Neural cell (in vitro differentiated cells): ENCODE data around the gene YPEL2. TPM values are rescaled to one million over a fixed set of nuclear protein-coding genes. Genes with fewer than 3 reads are reported as not detected.

ENCODE experiments used
- H2AFZ ChIP-seq: fragments of 200-600, 300-800 bp; sonication (generic), shearing (Covaris generic); 2 replicates; pipeline ENCODE4 v1.6.0; 2014; ENCODE audit warnings: low read depth, mild to moderate bottlenecking, antibody characterized with exemption, low read length, moderate library complexity
- H3F3A ChIP-seq: fragments of 200-600 bp; shearing (Covaris generic); 2 replicates; pipeline ENCODE4 v1.6.1; 2016; ENCODE audit warnings: mild to moderate bottlenecking, moderate library complexity, mixed read lengths, antibody characterized with exemption, low read length; ENCODE audit not compliant: insufficient read depth, poor library complexity, severe bottlenecking
- H3K27ac ChIP-seq: fragments of 200-600, 300-800 bp; sonication (generic), shearing (Covaris generic); 2 replicates; pipeline ENCODE4 v1.5.1; 2014; ENCODE audit warnings: mild to moderate bottlenecking, low read length, moderate library complexity
- H3K27me3 ChIP-seq: fragments of 300-800, 200-600 bp; sonication (generic), shearing (Covaris generic); 2 replicates; pipeline ENCODE4 v1.6.0; 2014; ENCODE audit warnings: mild to moderate bottlenecking, low read depth, low read length, moderate library complexity; ENCODE audit not compliant: insufficient read depth
- H3K36me3 ChIP-seq: fragments of 300-800, 200-600 bp; sonication (generic), shearing (Covaris generic); 2 replicates; pipeline ENCODE4 v1.5.1; 2014; ENCODE audit warnings: mild to moderate bottlenecking, antibody characterized with exemption, low read length, moderate library complexity; ENCODE audit not compliant: insufficient read depth
- H3K4me2 ChIP-seq: fragments of 300-800, 200-600 bp; sonication (generic), shearing (Covaris generic); 2 replicates; pipeline ENCODE4 v1.6.0; 2014; ENCODE audit warnings: mild to moderate bottlenecking, low read length
- H3K4me3 ChIP-seq: fragments of 300-800, 200-600 bp; sonication (generic), shearing (Covaris generic); 2 replicates; pipeline ENCODE4 v1.5.1; 2014; ENCODE audit warnings: mild to moderate bottlenecking, low read length, moderate library complexity
- H3K79me2 ChIP-seq: fragments of 200-600 bp; shearing (Covaris generic); replicated peaks from 2 replicates; pipeline ENCODE4 v1.6.0; 2014; ENCODE audit warnings: mild to moderate bottlenecking, low read length, moderate library complexity; ENCODE audit not compliant: insufficient read depth
- H3K9ac ChIP-seq: fragments of 300-800, 200-600 bp; sonication (generic), shearing (Covaris generic); 2 replicates; pipeline ENCODE4 v1.6.1; 2016; ENCODE audit warnings: mild to moderate bottlenecking, low read length, mixed read lengths
- H3K9me2 ChIP-seq: fragments of 200-600 bp; shearing (Covaris generic); 2 replicates; pipeline ENCODE4 v1.6.1; 2016; ENCODE audit warnings: mild to moderate bottlenecking, low read length, mixed read lengths; ENCODE audit not compliant: insufficient read depth
- H3K9me3 ChIP-seq: fragments of 200-600, 300-800 bp; sonication (generic), shearing (Covaris generic); 2 replicates; pipeline ENCODE4 v1.6.1; 2016; ENCODE audit warnings: mild to moderate bottlenecking, mixed run types, low read length, moderate library complexity, mixed read lengths
- H4K20me1 ChIP-seq: fragments of 200-600 bp; shearing (Covaris generic); 2 replicates; pipeline ENCODE4 v1.6.1; 2016; ENCODE audit warnings: mild to moderate bottlenecking, mixed run types; ENCODE audit not compliant: insufficient read depth
- CTCF ChIP-seq: fragments of 450-650 bp; IDR thresholded peaks from 2 replicates; pipeline ENCODE4 v1.5.1; 2014; ENCODE audit warnings: antibody characterized with exemption, mild to moderate bottlenecking, moderate library complexity; ENCODE audit not compliant: poor library complexity, severe bottlenecking
- EP300 ChIP-seq: fragments of 450-650 bp; conservative IDR thresholded peaks from 2 replicates; pipeline ENCODE4 v1.6.1; 2014; ENCODE audit warnings: antibody characterized with exemption, mild to moderate bottlenecking, moderate library complexity; ENCODE audit not compliant: poor library complexity, severe bottlenecking
- EZH2 ChIP-seq: fragments of 200-600, 300-800 bp; shearing (Covaris generic), sonication (generic); IDR thresholded peaks from 2 replicates; pipeline ENCODE4 v1.6.1; 2014; ENCODE audit warnings: antibody characterized with exemption, low read length, borderline replicate concordance, mild to moderate bottlenecking; ENCODE audit not compliant: insufficient read depth, poor library complexity, severe bottlenecking
- MXI1 ChIP-seq: fragments of 450-650 bp; conservative IDR thresholded peaks from 2 replicates; pipeline ENCODE4 v1.6.1; 2014; ENCODE audit warnings: antibody characterized with exemption, mild to moderate bottlenecking; ENCODE audit not compliant: poor library complexity, severe bottlenecking
- POLR2AphosphoS5 ChIP-seq: IDR thresholded peaks from 2 replicates; pipeline ENCODE4 v1.6.1; 2012
- RAD21 ChIP-seq: fragments of 450-650 bp; conservative IDR thresholded peaks from 2 replicates; pipeline ENCODE4 v1.6.1; 2014; ENCODE audit warnings: antibody characterized with exemption, mild to moderate bottlenecking, moderate library complexity
- REST ChIP-seq: IDR thresholded peaks from 2 replicates; pipeline ENCODE4 v1.6.1; 2012; ENCODE audit warnings: borderline replicate concordance
- SMC3 ChIP-seq: fragments of 450-650 bp; conservative IDR thresholded peaks from 2 replicates; pipeline ENCODE4 v1.6.1; 2014; ENCODE audit warnings: antibody characterized with exemption, mild to moderate bottlenecking, moderate library complexity; ENCODE audit not compliant: poor library complexity
- TAF1 ChIP-seq: IDR thresholded peaks from 2 replicates; pipeline ENCODE4 v1.6.1; 2012; ENCODE audit warnings: low read depth
- polyA plus RNA-seq: library from polyadenylated mRNA; depleted of rRNA; stranded (reverse); fragments of >200 nt; gene quantifications from 2 replicates; pipeline ENCODE4 v1.2.3, GENCODE V29; 2014

YPEL2 gene
- polyA plus RNA-seq, 1 donor from 2014 or later, result 17.0 TPM

GRCh38 chr17:59345476-59345875 is 14.0 kb downstream of the YPEL2 start:
- Histone ChIP-seq H4K20me1 (no peaks in the 10 kb centered on the region), H3K27ac (no peak overlapping the region), H3K4me2 (no peak overlapping the region), H2AFZ (no peak overlapping the region), H3K9me2 (no peaks in the 10 kb centered on the region), H3K4me3 (no peak overlapping the region), H3K36me3 (no peaks in the 10 kb centered on the region), H3K9ac (no peak overlapping the region), H3K9me3 (no peaks in the 10 kb centered on the region), H3K79me2 (no peaks in the 10 kb centered on the region), H3F3A (no peaks in the 10 kb centered on the region), H3K27me3 (no peaks in the 10 kb centered on the region)
- no peak for TF ChIP-seq EZH2
- TF ChIP-seq MXI1, result no peak
- TF ChIP-seq RAD21, result no peak
- no peak for TF ChIP-seq POLR2AphosphoS5

GRCh38 chr17:59346341-59346740 is 14.9 kb downstream of the YPEL2 start:
- TF ChIP-seq REST (no peak), TAF1 (no peak), SMC3 (no peak), RAD21 (no peak), EZH2 (no peak), CTCF (no peak), EP300 (no peak), POLR2AphosphoS5 (no peak), MXI1 (no peak)
- no peaks in the 10 kb centered on the region for H4K20me1 ChIP-seq
- no peaks in the 10 kb centered on the region for H3K36me3 ChIP-seq
- no peaks in the 10 kb centered on the region for H3K9me2 ChIP-seq
- H3K27me3 ChIP-seq, result no peaks in the 10 kb centered on the region
- H3K9ac ChIP-seq, result no peak overlapping the region
- no peak overlapping the region for H3K27ac ChIP-seq
- H3K9me3 ChIP-seq, result no peaks in the 10 kb centered on the region
- H2AFZ ChIP-seq, result no peak overlapping the region
- no peak overlapping the region for H3K4me3 ChIP-seq
- no peak overlapping the region for H3K4me2 ChIP-seq
- no peaks in the 10 kb centered on the region for H3K79me2 ChIP-seq
- H3F3A ChIP-seq, result no peaks in the 10 kb centered on the region
